Neutrophil (primary cell): ENCODE measurements around the gene RNASE9.
"Not testable (repeated sequence)": the region's sequence is repeated elsewhere in the genome, so short reads cannot be mapped to it uniquely, and the experiment has no call there.

Experiments
- H3K27ac ChIP-seq: fragments of 200-600 bp; sonication (generic); 2 replicates; pipeline ENCODE4 v1.5.1; 2016; ENCODE audit warnings: mild to moderate bottlenecking, moderate library complexity
- H3K27me3 ChIP-seq: fragments of 200-600 bp; sonication (generic); 2 replicates; pipeline ENCODE4 v1.6.0; 2016; ENCODE audit warnings: mild to moderate bottlenecking
- H3K36me3 ChIP-seq: fragments of 200-600 bp; sonication (generic); 2 replicates; pipeline ENCODE4 v1.5.1; 2017
- H3K4me1 ChIP-seq, 2 experiments: fragments of 200-600 bp in 1 of 2; sonication (generic) in 1 of 2; 1 replicate in 1 of 2; 2 replicates in 1 of 2; pipeline versions ENCODE4 v1.5.1 to v1.6.1; 2013 to 2016; ENCODE audit warnings: low read depth in 1 of 2, low read length in 1 of 2, mild to moderate bottlenecking in 1 of 2, moderate library complexity in 1 of 2; ENCODE audit not compliant: control insufficient read depth in 1 of 2, insufficient read depth in 1 of 2
- H3K4me3 ChIP-seq, 2 experiments: fragments of 200-600 bp in 1 of 2; sonication (generic) in 1 of 2; 1 replicate in 1 of 2; 2 replicates in 1 of 2; pipeline ENCODE4 v1.5.1; 2013 to 2016; ENCODE audit warnings: low read depth in 1 of 2, low read length in 1 of 2, mild to moderate bottlenecking in 1 of 2, moderate library complexity in 1 of 2
- H3K9me3 ChIP-seq: fragments of 200-600 bp; sonication (generic); 2 replicates; pipeline ENCODE4 v1.5.1; 2016
- TF ChIP-seq, protein P1 (sequence below): fragments of 200-600 bp; sonication (generic); IDR thresholded peaks from 2 replicates; pipeline ENCODE4 v1.5.1; 2016; ENCODE audit warnings: antibody characterized with exemption

RNASE9 gene

DNA sequence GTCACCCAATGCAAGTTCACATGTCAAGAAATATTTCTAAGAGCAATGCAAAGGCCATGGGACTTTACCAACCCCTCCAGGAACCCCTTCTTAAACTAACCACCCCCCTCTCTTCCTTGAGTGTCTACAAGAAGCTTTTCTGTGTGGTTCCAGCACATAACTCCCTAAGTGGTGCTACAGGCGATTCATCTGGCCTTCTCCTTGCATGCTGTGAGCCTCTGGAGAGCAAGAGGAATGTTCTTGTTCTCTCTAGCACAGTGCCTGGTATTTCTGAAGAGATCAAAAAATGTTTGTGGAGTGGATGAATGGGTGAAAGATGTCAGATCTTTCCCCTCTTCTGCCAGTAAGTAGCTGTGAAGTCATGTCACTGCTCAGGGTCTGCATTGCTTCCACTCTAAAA is 36.3 kb upstream of the RNASE9 start:
- H3K27me3 ChIP-seq = no peaks in the 10 kb centered on the region
- H3K4me1 ChIP-seq = peaks cover 8 to 10% of the 10 kb centered on the region in 2 experiments
- TF ChIP-seq, protein P1, sequence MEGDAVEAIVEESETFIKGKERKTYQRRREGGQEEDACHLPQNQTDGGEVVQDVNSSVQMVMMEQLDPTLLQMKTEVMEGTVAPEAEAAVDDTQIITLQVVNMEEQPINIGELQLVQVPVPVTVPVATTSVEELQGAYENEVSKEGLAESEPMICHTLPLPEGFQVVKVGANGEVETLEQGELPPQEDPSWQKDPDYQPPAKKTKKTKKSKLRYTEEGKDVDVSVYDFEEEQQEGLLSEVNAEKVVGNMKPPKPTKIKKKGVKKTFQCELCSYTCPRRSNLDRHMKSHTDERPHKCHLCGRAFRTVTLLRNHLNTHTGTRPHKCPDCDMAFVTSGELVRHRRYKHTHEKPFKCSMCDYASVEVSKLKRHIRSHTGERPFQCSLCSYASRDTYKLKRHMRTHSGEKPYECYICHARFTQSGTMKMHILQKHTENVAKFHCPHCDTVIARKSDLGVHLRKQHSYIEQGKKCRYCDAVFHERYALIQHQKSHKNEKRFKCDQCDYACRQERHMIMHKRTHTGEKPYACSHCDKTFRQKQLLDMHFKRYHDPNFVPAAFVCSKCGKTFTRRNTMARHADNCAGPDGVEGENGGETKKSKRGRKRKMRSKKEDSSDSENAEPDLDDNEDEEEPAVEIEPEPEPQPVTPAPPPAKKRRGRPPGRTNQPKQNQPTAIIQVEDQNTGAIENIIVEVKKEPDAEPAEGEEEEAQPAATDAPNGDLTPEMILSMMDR = no peak
- no peak overlapping the region for H3K27ac ChIP-seq
- H3K4me3 ChIP-seq = no peak overlapping the region
- no peaks in the 10 kb centered on the region for H3K36me3 ChIP-seq
- no peaks in the 10 kb centered on the region for H3K9me3 ChIP-seq

DNA sequence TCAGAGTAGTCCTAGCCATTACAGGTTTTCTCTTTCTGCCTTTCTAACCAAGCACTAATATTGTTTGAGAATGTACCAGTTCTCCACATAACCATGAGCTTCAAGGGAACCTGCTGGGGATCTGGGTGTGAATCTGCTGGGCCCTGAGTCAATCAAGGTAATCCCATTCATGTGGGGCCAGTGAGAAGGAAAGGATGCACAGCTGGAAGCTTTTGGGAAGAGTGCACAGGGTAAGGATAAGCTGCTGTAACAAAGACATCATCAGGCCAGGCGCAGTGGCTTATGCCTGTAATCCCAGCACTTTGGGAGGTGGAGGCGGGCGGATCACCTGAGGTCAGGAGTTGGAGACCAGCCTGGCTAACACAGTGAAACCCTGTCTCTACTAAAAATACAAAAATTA is 34.9 kb upstream of the RNASE9 start:
- H3K36me3 ChIP-seq, H3K4me3 ChIP-seq, H3K4me1 ChIP-seq, H3K27ac ChIP-seq, H3K27me3 ChIP-seq, H3K9me3 ChIP-seq: not testable (repeated sequence)

DNA sequence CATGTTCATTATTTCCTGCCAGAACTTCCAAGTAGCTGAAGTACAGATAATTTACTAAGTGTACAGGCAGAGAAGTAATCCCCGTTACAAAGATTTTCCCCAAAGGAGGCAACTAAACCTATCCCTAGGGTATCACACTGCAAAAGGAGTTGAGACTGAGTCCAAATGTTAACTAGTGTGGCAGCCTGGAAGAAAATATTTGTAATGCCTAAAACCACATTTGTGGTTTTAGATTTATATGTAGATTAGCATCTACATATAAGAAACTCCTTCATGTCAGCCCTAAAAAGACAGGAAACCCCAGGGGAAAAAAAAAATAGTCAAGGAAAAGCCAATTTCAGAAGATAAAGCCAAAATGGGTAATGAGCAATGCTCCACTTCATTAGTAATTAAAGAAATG is 31.7 kb upstream of the RNASE9 start:
- H3K9me3 ChIP-seq = no peaks in the 10 kb centered on the region
- no peak overlapping the region for H3K27ac ChIP-seq
- no peaks in the 10 kb centered on the region for H3K36me3 ChIP-seq
- no peaks in the 10 kb centered on the region for H3K27me3 ChIP-seq
- H3K4me1 ChIP-seq = peaks cover 0 to 11% of the 10 kb centered on the region in 2 experiments
- no peak overlapping the region for H3K4me3 ChIP-seq
- TF ChIP-seq, protein P1 = no peak

DNA sequence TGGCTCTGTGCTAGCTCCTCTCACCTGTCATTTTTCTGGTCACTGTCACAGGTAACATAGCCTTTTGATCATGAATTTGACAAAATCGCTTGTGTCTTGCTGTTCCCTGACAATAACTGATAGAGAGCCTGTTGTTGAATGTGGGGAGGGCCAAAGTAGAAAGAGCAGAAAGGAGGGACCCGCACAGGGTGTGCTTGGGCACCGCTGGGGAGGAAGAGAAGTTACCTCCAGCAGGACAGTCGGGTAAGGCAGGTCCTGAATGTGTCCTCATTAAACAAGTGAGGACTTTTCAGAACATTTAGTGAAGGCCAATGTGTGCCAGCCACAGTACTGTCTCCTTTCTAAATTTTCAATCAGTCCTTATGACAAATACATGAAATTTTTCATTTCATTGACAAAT is 30.4 kb upstream of the RNASE9 start, which contains the start of gene RNASE12:
TSS of gene RNASE12 (minus strand) at position 142 of the 400 bp plus-strand sequence. CDS start 653 bp downstream, outside the sequence.
- Histone ChIP-seq H3K36me3 (no peaks in the 10 kb centered on the region), H3K27me3 (no peaks in the 10 kb centered on the region), H3K4me3 (no peak within 1 kb of the TSS), H3K9me3 (no peaks in the 10 kb centered on the region), H3K4me1 (peaks cover 0 to 11% of the 10 kb centered on the region in 2 experiments), H3K27ac (no peak within 1 kb of the TSS)
- TF ChIP-seq, protein P1 = no peak

DNA sequence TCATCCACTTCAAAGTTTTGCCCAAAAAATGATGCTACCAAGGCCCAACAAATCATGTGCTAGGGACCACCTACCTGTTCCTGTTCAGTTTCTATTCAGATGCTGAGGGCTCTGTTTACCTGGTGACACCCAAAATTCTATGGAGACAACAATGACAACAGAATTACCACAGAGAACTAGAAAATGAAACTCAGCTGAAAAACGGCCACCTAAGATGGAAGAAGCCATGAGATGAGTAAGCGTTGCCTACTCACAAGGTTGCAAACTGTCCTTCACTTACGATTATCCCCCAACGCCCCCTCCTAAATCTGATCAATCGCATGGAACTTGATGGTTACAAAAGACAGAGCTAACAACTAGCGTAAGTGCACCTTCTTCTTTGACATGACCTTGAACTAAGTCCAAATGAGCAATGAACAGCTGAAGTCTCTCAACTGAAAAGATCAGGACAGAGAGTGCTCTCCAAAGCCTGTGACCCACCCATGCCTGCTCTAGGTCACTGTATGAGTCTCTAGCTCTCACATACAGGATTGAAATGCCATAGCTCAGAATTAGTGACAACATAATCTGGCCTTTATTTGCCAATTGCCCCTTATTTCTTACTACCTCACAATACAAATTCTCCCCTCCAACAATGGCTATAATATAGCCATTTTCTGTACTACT is 26.8 kb upstream of the RNASE9 start, which contains the start of gene RNASE11:
TSS of gene RNASE11 (minus strand) at position 513 of the 666 bp plus-strand sequence.
- Histone ChIP-seq H3K4me3 (no peak within 1 kb of the TSS), H3K27ac (no peak within 1 kb of the TSS), H3K9me3 (no peaks in the 10 kb centered on the region), H3K27me3 (no peaks in the 10 kb centered on the region), H3K4me1 (peaks cover 6 to 32% of the 10 kb centered on the region in 2 experiments), H3K36me3 (no peaks in the 10 kb centered on the region)
- TF ChIP-seq, protein P1 = no peak

DNA sequence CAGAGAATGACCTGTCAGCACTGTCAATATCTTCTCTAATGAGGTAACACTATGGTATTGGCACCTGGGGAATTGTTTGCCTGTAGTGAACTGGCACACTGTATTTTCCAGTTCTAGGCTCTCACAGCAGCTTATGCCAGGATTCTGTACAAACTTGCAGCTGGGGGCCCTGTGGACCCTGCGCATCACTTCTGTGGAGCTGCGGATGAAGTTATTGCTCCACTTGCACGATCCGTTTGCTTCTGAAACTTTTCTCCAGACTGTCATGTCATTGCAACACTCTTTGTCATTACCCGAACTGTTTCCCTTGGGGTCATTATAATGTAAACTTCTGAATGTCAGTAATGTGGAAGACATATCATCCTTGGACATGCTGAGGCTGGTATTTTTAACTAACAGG is 23.1 kb upstream of the RNASE9 start:
- Histone ChIP-seq H3K27ac (no peak overlapping the region), H3K4me3 (no peak overlapping the region), H3K4me1 (peaks cover 6 to 21% of the 10 kb centered on the region in 2 experiments), H3K36me3 (no peaks in the 10 kb centered on the region), H3K9me3 (no peaks in the 10 kb centered on the region), H3K27me3 (no peaks in the 10 kb centered on the region)
- TF ChIP-seq, protein P1 = no peak
